OCI-LY3 (cell line): Measurements from ENCODE around the gene GNAZ.

ENCODE experiments used
- EZH2phosphoT487 ChIP-seq: fragments of 200-600 bp; shearing (Covaris generic); IDR thresholded peaks from 2 replicates; pipeline ENCODE4 v1.6.1; 2018; ENCODE audit warnings: antibody characterized with exemption, mixed run types, low read depth
- TF ChIP-seq, protein P1 (sequence below): fragments of 200-600, 300-600 bp; sonication (generic); IDR thresholded peaks from 2 replicates; pipeline ENCODE4 v1.5.1; 2014; ENCODE audit warnings: antibody characterized with exemption, low read length, low read depth

- TF ChIP-seq, protein P1, sequence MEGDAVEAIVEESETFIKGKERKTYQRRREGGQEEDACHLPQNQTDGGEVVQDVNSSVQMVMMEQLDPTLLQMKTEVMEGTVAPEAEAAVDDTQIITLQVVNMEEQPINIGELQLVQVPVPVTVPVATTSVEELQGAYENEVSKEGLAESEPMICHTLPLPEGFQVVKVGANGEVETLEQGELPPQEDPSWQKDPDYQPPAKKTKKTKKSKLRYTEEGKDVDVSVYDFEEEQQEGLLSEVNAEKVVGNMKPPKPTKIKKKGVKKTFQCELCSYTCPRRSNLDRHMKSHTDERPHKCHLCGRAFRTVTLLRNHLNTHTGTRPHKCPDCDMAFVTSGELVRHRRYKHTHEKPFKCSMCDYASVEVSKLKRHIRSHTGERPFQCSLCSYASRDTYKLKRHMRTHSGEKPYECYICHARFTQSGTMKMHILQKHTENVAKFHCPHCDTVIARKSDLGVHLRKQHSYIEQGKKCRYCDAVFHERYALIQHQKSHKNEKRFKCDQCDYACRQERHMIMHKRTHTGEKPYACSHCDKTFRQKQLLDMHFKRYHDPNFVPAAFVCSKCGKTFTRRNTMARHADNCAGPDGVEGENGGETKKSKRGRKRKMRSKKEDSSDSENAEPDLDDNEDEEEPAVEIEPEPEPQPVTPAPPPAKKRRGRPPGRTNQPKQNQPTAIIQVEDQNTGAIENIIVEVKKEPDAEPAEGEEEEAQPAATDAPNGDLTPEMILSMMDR: no peak
- TF ChIP-seq EZH2phosphoT487: no peak
Observed at GRCh38 chr22:23089633-23090456, 19.5 kb downstream of the GNAZ start.
